PC-3 (cell line): ENCODE data around the gene MAN1B1. TPM values are rescaled to one million over a fixed set of nuclear protein-coding genes. Genes with fewer than 3 reads are reported as not detected.

Experiments used
- ATAC-seq: fragments of 200-7000 bp; cut with Tn5 transposase; 2 replicates; pipeline ENCODE4 v1.9.1; 2020; ENCODE audit warnings: mild to moderate bottlenecking, moderate library complexity
- BruUV-seq: library from RNA; stranded (reverse); fragments of 400-500 nt; replicated peaks from 2 replicates; lab custom pipeline; 2021; lab: Mats Ljungman, UMichigan
- CTCF ChIA-PET: fragments of 300-600 bp; sonication (Branson Sonifier 250); formaldehyde crosslinking; loops from one replicate; lab custom pipeline; 2022; ENCODE audit warnings: antibody characterized with exemption; lab: Charles Lee
- POLR2A ChIA-PET: fragments of 300-600 bp; sonication (Branson Sonifier 250); formaldehyde crosslinking; loops from one replicate; lab custom pipeline; 2022; ENCODE audit warnings: antibody characterized with exemption; ENCODE audit not compliant: unreplicated experiment; lab: Charles Lee
- DNase-seq: peaks from one replicate; pipeline ENCODE4 v3.0.0-alpha.2; 2015
- H2AFZ ChIP-seq: fragments of 300-600 bp; sonication (generic); 2 replicates; pipeline ENCODE4 v1.6.0; 2016; ENCODE audit warnings: antibody characterized with exemption, low read length
- H3F3A ChIP-seq: fragments of 300-600 bp; sonication (generic); one replicate; pipeline ENCODE4 v1.6.0; 2017; ENCODE audit warnings: antibody characterized with exemption, low read length, control low read depth, mild to moderate bottlenecking; ENCODE audit not compliant: unreplicated experiment
- H3K27ac ChIP-seq: fragments of 300-600 bp; sonication (generic); 2 replicates; pipeline ENCODE4 v1.5.1; 2016; ENCODE audit warnings: mild to moderate bottlenecking, low read length
- H3K27me3 ChIP-seq: fragments of 300-600 bp; sonication (generic); 2 replicates; pipeline ENCODE4 v1.6.1; 2016; ENCODE audit warnings: low read length, mixed read lengths
- H3K36me3 ChIP-seq: fragments of 300-600 bp; sonication (generic); 2 replicates; pipeline ENCODE4 v1.6.1; 2016; ENCODE audit warnings: low read depth, mixed run types, low read length, mixed read lengths
- H3K4me1 ChIP-seq: fragments of 300-600 bp; sonication (generic); 2 replicates; pipeline ENCODE4 v1.5.1; 2016; ENCODE audit warnings: low read length; ENCODE audit not compliant: insufficient read depth
- H3K4me2 ChIP-seq: fragments of 300-600 bp; sonication (generic); 2 replicates; pipeline ENCODE4 v1.6.0; 2016; ENCODE audit warnings: low read length
- H3K4me3 ChIP-seq: fragments of 300-600 bp; sonication (generic); 2 replicates; pipeline ENCODE4 v1.5.1; 2016; ENCODE audit warnings: mild to moderate bottlenecking, low read length, mixed read lengths
- H3K79me2 ChIP-seq: fragments of 300-600 bp; sonication (generic); 2 replicates; pipeline ENCODE4 v1.6.1; 2017; ENCODE audit warnings: low read length, mixed read lengths
- H3K9ac ChIP-seq: fragments of 300-600 bp; sonication (generic); 2 replicates; pipeline ENCODE4 v1.6.0; 2016; ENCODE audit warnings: mild to moderate bottlenecking, low read length
- H3K9me2 ChIP-seq: fragments of 300-600 bp; sonication (generic); replicated peaks from 2 replicates; pipeline ENCODE4 v1.6.1; 2016; ENCODE audit warnings: mixed run types, low read length, mixed read lengths
- H3K9me3 ChIP-seq: fragments of 300-600 bp; sonication (generic); 2 replicates; pipeline ENCODE4 v1.6.1; 2016; ENCODE audit warnings: low read length, mixed read lengths
- H4K20me1 ChIP-seq: fragments of 300-600 bp; sonication (generic); 2 replicates; pipeline ENCODE4 v1.6.1; 2016; ENCODE audit warnings: low read length, mixed read lengths
- EZH2 ChIP-seq: fragments of 300-600 bp; sonication (generic); IDR thresholded peaks from one replicate; pipeline ENCODE4 v1.6.1; 2017; ENCODE audit warnings: antibody characterized with exemption, mild to moderate bottlenecking, low read length; ENCODE audit not compliant: unreplicated experiment
- EZH2phosphoT487 ChIP-seq: fragments of 300-600 bp; sonication (generic); IDR thresholded peaks from 2 replicates; pipeline ENCODE4 v1.6.1; 2018; ENCODE audit warnings: mild to moderate bottlenecking, antibody characterized with exemption, low read length, borderline replicate concordance
- intact Hi-C: fragments of 100-400 bp; cut with micrococcal nuclease; formaldehyde crosslinking; loops from 2 replicates; pipeline ENCODE4 v1.9.0; 2023
- total RNA-seq: library from RNA; depleted of rRNA; stranded (reverse); fragments of >200 nt; gene quantifications from 2 replicates; pipeline ENCODE4 v1.2.3, GENCODE V29; 2014
- TF ChIP-seq, protein P1 (sequence below): fragments of 300-600 bp; sonication (generic); conservative IDR thresholded peaks from 2 replicates; pipeline ENCODE4 v1.5.1; 2017; ENCODE audit warnings: antibody characterized with exemption, low read depth, mild to moderate bottlenecking, low read length

Gene MAN1B1
- total RNA-seq, 1 experiment from 2014 or later = 65.5 TPM

DNA sequence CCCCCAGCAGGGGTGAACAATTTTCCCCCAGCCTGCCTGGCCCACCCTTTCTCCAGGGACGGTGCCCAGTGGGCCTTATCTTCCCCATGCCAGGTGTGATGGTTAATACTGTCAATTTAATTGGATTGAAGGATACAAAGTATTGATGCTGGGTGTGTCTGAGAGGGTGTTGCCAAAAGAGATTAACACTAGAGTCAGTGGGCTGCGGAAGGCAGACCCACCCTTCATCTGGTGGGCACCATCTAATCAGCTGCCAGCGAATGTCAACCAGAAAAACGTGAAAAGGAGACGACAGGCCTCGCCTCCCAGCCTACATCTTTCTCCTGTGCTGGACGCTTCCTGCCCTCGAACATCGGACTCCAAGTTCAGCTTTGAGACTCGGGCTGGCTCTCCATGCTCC lies 49.3 kb upstream of the MAN1B1 start:
- no peaks in the 10 kb centered on the region for H3K36me3 ChIP-seq
- ChIA-PET POLR2A (no interaction called here), CTCF (no interaction called here)
- H3K27ac ChIP-seq = no peak overlapping the region
- TF ChIP-seq, protein P1, sequence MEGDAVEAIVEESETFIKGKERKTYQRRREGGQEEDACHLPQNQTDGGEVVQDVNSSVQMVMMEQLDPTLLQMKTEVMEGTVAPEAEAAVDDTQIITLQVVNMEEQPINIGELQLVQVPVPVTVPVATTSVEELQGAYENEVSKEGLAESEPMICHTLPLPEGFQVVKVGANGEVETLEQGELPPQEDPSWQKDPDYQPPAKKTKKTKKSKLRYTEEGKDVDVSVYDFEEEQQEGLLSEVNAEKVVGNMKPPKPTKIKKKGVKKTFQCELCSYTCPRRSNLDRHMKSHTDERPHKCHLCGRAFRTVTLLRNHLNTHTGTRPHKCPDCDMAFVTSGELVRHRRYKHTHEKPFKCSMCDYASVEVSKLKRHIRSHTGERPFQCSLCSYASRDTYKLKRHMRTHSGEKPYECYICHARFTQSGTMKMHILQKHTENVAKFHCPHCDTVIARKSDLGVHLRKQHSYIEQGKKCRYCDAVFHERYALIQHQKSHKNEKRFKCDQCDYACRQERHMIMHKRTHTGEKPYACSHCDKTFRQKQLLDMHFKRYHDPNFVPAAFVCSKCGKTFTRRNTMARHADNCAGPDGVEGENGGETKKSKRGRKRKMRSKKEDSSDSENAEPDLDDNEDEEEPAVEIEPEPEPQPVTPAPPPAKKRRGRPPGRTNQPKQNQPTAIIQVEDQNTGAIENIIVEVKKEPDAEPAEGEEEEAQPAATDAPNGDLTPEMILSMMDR = no peak
- TF ChIP-seq EZH2 = no peak
- TF ChIP-seq EZH2phosphoT487 = no peak
- no peaks in the 10 kb centered on the region for H3K9me2 ChIP-seq
- BruUV-seq = no TSS peak
- DNase-seq (no peak), ATAC-seq (no peak)
- H3K9me3 ChIP-seq = no peaks in the 10 kb centered on the region
- no peak overlapping the region for H3K4me3 ChIP-seq
- no peak overlapping the region for H3K9ac ChIP-seq
- no peaks in the 10 kb centered on the region for H3K27me3 ChIP-seq
- H3K4me2 ChIP-seq = no peak overlapping the region
- H3F3A ChIP-seq = no peaks in the 10 kb centered on the region
- H3K4me1 ChIP-seq = peaks cover 8% of the 10 kb centered on the region
- intact Hi-C loops = loop anchor here (5.0 kb wide), 1 partner anchor 250 kb away; no protein-coding TSS in a partner anchor
- no peaks in the 10 kb centered on the region for H4K20me1 ChIP-seq
- no peaks in the 10 kb centered on the region for H3K79me2 ChIP-seq
- H2AFZ ChIP-seq = no peak overlapping the region

DNA sequence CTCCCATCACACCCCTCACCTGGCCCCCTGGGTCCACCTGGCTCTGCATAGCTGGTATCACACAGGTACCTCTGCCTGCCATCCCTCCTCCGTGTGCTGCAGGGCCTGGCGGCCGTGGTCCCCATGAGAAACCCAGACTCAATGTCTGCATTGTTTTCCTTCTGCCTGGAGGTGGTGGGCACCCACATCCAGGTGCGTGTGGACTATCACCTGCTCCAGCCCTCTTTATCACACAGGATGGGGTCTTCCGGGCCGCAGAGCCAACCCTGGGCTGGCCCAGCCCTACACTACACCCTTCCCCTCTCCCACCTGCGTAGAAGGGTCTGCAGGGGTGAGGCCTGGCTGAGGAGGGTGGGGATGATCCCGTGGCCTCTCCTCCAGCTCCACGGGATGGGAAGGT lies 47.9 kb upstream of the MAN1B1 start:
- DNase-seq (no peak), ATAC-seq (no peak)
- Histone ChIP-seq H3K4me1 (peaks cover 9% of the 10 kb centered on the region), H3K79me2 (peaks cover 8% of the 10 kb centered on the region), H3K27me3 (no peaks in the 10 kb centered on the region), H3K9me3 (no peaks in the 10 kb centered on the region), H4K20me1 (peaks cover 3% of the 10 kb centered on the region; the same call in 1 of the 2 replicates), H3K4me3 (no peak overlapping the region), H2AFZ (no peak overlapping the region), H3F3A (no peaks in the 10 kb centered on the region), H3K27ac (no peak overlapping the region), H3K36me3 (no peaks in the 10 kb centered on the region), H3K9me2 (no peaks in the 10 kb centered on the region), H3K4me2 (no peak overlapping the region), H3K9ac (no peak overlapping the region)
- intact Hi-C loops = loop anchor here (5.0 kb wide), 1 partner anchor 252 kb away; no protein-coding TSS in a partner anchor
- ChIA-PET CTCF (no interaction called here), POLR2A (no interaction called here)
- TF ChIP-seq EZH2 (no peak), EZH2phosphoT487 (no peak)
- TF ChIP-seq, protein P1 = no peak
- BruUV-seq = no TSS peak

DNA sequence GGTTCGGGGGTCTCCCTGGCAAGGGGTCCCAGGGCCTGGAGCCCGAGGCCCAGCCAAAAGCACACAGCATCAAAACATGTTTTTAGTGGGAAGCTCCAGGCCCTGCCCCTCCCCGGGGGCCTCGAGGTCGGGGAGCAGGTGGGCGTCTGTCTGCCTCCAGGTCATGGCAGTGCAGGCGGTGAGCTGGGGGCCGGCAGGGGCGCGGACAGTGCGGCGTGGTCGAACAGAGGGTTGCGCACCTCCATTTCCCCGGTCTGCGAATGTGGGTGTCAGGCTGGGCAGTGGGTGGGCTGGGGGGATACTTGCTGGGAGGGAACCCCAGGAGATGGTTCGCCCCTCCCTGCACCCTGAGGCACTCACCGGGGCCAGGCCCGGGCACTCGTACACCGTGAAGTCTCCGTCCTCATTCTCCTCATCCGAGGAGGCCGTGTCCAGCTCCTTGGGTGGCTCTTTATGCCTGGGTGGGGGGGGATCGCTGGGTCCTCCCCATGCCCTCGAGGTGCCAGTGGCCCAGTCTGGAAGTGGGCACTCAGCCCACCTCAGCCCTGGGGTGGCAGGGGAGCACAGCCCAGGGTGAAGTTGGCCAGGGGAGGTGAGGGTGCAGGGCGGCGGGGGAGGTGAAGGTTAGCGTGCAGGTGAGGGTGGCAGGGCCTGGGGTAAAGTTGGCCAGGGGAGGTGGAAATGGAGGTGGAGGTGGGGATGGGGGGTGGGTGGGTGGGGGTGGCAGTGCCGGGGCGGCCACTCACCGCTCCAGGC lies 47.0 kb upstream of the MAN1B1 start:
- no peak for TF ChIP-seq EZH2
- TF ChIP-seq, protein P1 = no peak
- no peak for TF ChIP-seq EZH2phosphoT487
- peaks cover 7% of the 10 kb centered on the region; the same call in 1 of the 2 replicates for H4K20me1 ChIP-seq
- no peaks in the 10 kb centered on the region for H3K9me2 ChIP-seq
- no peaks in the 10 kb centered on the region for H3K36me3 ChIP-seq
- H3K79me2 ChIP-seq = peaks cover 17% of the 10 kb centered on the region
- H3F3A ChIP-seq = no peaks in the 10 kb centered on the region
- DNase-seq (no peak), ATAC-seq (no peak)
- no peak overlapping the region for H3K27ac ChIP-seq
- BruUV-seq = no TSS peak
- H3K27me3 ChIP-seq = no peaks in the 10 kb centered on the region
- POLR2A ChIA-PET = no interaction called here
- no peak overlapping the region for H3K4me2 ChIP-seq
- no peak overlapping the region for H3K9ac ChIP-seq
- no peak overlapping the region for H2AFZ ChIP-seq
- no peaks in the 10 kb centered on the region for H3K9me3 ChIP-seq
- H3K4me3 ChIP-seq = no peak overlapping the region
- intact Hi-C loops = loop anchor here (5.0 kb wide), 1 partner anchor 252 kb away; no protein-coding TSS in a partner anchor
- peaks cover 13% of the 10 kb centered on the region for H3K4me1 ChIP-seq
- CTCF ChIA-PET = no interaction called here
